Vein endothelial cell (primary cell): ENCODE measurements around the gene FHIT. TPM values are rescaled to one million over a fixed set of nuclear protein-coding genes. Genes with fewer than 3 reads are reported as not detected.

ENCODE experiments used
- small RNA-seq: library from RNA; depleted of rRNA; stranded (forward); fragments of <200 nt; gene quantifications from one replicate; pipeline ENCODE3, GENCODE V24; 2012
- total RNA-seq: library from RNA; depleted of rRNA; stranded (reverse); fragments of >200 nt; gene quantifications from 2 replicates; pipeline ENCODE4 v1.2.3, GENCODE V29; 2012

FHIT gene
- 1.4 and 2.9 TPM in 2 replicates for total RNA-seq

GRCh38 chr3:61251174-61251972 lies at the start of gene FHIT:
Gene FHIT, minus strand, starts transcription at chr3:61251452.

Small RNAs within 50 kb of the gene (small RNA-seq; reads per million reads assigned to genes)
- gene MIR548BB: not detected
- gene RF00012: not detected
